ENCODE results near the gene MYO5A. TPM values are rescaled to one million over a fixed set of nuclear protein-coding genes. Genes with fewer than 3 reads are reported as not detected.

Gene MYO5A
- total RNA-seq, 1 experiment from 2014 or later: 17.6 TPM

DNA sequence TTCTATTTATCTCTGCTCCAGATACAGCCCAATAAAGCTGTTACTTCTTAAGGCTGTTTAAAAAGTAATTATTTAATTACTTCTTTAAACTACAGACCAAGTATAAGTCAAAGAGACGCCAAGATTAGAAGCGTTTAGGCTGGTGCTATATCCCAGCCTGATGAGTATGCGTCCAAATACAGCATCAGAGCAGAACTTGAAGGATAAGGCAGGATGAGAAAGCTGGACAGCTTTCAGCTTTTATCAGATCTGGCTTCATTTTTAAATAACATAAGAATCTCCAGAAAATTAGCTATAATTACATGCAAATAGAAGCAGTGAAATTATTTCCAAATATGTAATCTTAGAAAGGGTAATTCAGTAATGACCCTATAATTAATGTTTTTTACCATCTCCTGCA lies 122.8 kb downstream of the MYO5A start:
- intact Hi-C loops (cut with micrococcal nuclease): no loop called here
- DNase-seq (ENCODE audit: low read depth, low spot score) (no peak), ATAC-seq (no peak)
- BruUV-seq (replicated peaks): no TSS peak
- Histone ChIP-seq H3K36me3 (ENCODE audit: control insufficient read depth in 1 of 2, insufficient read depth in 2 of 2, low read length in 2 of 2) (no peaks in the 10 kb centered on the region), H3K9me2 (ENCODE audit: insufficient read depth) (no peaks in the 10 kb centered on the region), H3K4me2 (ENCODE audit: low read length) (no peak overlapping the region), H3K9ac (ENCODE audit: low read length) (no peak overlapping the region), H3K27ac (ENCODE audit: low read depth, low read length) (no peak overlapping the region), H3K27me3 (ENCODE audit: insufficient read depth, low read length) (no peaks in the 10 kb centered on the region), H3K4me3 (replicated peaks in 1 of 2; ENCODE audit: low read depth in 1 of 2, low read length in 2 of 2) (no peak overlapping the region), H4K20me1 (ENCODE audit: insufficient read depth) (no peaks in the 10 kb centered on the region), H3K79me2 (ENCODE audit: insufficient read depth, low read length) (no peaks in the 10 kb centered on the region), H3K9me3 (ENCODE audit: control insufficient read depth in 1 of 2, insufficient read depth in 1 of 2, low read depth in 1 of 2, low read length in 2 of 2) (no peaks in the 10 kb centered on the region), H3K4me1 (ENCODE audit: control insufficient read depth in 1 of 2, insufficient read depth in 2 of 2, low read length in 2 of 2) (no peaks in the 10 kb centered on the region), H2AFZ (ENCODE audit: low read depth, low read length, poor library complexity, severe bottlenecking) (no peak overlapping the region)
- no peak for TF ChIP-seq EZH2 (IDR thresholded peaks at IDR 0.05)
- no peak for TF ChIP-seq POLR2AphosphoS5 (IDR thresholded peaks at IDR 0.05; ENCODE audit: low read depth, low read length)
- TF ChIP-seq CBX3 (IDR thresholded peaks at IDR 0.05; ENCODE audit: low read depth): no peak
- TF ChIP-seq SP1 (IDR thresholded peaks at IDR 0.05; ENCODE audit: low read depth): no peak
- no peak for TF ChIP-seq ZNF274 (IDR thresholded peaks at IDR 0.05; ENCODE audit: low read depth, low read length)
- no peak for TF ChIP-seq POLR2A (IDR thresholded peaks at IDR 0.05; ENCODE audit: borderline replicate concordance, extremely low read depth, insufficient read depth, insufficient read length)
- no peak for TF ChIP-seq MAX (IDR thresholded peaks at IDR 0.05)
- no peak for TF ChIP-seq ZBTB33 (IDR thresholded peaks at IDR 0.05; ENCODE audit: extremely low read depth, insufficient replicate concordance, low read length)
- TF ChIP-seq JUND (IDR thresholded peaks at IDR 0.05): no peak
- no peak for TF ChIP-seq ZFX (IDR thresholded peaks at IDR 0.05)
- no peak for TF ChIP-seq YY1 (IDR thresholded peaks at IDR 0.05; ENCODE audit: extremely low read depth, insufficient replicate concordance, low read depth, low read length)
- TF ChIP-seq RAD21 (IDR thresholded peaks at IDR 0.05; ENCODE audit: low read depth): no peak
- TF ChIP-seq, protein P1, sequence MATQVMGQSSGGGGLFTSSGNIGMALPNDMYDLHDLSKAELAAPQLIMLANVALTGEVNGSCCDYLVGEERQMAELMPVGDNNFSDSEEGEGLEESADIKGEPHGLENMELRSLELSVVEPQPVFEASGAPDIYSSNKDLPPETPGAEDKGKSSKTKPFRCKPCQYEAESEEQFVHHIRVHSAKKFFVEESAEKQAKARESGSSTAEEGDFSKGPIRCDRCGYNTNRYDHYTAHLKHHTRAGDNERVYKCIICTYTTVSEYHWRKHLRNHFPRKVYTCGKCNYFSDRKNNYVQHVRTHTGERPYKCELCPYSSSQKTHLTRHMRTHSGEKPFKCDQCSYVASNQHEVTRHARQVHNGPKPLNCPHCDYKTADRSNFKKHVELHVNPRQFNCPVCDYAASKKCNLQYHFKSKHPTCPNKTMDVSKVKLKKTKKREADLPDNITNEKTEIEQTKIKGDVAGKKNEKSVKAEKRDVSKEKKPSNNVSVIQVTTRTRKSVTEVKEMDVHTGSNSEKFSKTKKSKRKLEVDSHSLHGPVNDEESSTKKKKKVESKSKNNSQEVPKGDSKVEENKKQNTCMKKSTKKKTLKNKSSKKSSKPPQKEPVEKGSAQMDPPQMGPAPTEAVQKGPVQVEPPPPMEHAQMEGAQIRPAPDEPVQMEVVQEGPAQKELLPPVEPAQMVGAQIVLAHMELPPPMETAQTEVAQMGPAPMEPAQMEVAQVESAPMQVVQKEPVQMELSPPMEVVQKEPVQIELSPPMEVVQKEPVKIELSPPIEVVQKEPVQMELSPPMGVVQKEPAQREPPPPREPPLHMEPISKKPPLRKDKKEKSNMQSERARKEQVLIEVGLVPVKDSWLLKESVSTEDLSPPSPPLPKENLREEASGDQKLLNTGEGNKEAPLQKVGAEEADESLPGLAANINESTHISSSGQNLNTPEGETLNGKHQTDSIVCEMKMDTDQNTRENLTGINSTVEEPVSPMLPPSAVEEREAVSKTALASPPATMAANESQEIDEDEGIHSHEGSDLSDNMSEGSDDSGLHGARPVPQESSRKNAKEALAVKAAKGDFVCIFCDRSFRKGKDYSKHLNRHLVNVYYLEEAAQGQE (IDR thresholded peaks at IDR 0.05; ENCODE audit: low read depth): no peak
- no peak for TF ChIP-seq ATF3 (IDR thresholded peaks at IDR 0.05)
- TF ChIP-seq SIN3A (IDR thresholded peaks at IDR 0.05; ENCODE audit: low read depth): no peak
- no peak for TF ChIP-seq EZH2phosphoT487 (IDR thresholded peaks at IDR 0.05; ENCODE audit: borderline replicate concordance)
- TF ChIP-seq SRF (IDR thresholded peaks at IDR 0.05; ENCODE audit: low read depth): no peak
- ChIA-PET RAD21 (ENCODE audit: low non-redundant PET in 1 of 2, low total read pairs in 2 of 2, uncharacterized antibody in 2 of 2, unreplicated experiment in 2 of 2) (no interaction called here), POLR2A (no interaction called here), CTCF (no interaction called here)

Data from HCT116 (cell line).